ENCODE measurements around the gene NUP62.
"Not testable (repeated sequence)": the region's sequence is repeated elsewhere in the genome, so short reads cannot be mapped to it uniquely, and the experiment has no call there.

The NUP62 gene

GRCh38 chr19:49951806-49952478 lies 22.6 kb upstream of the NUP62 start:
- DNase-seq (ENCODE audit: low read depth), result no peak

- DNase-seq (ENCODE audit: low read depth), result no peak
Observed at GRCh38 chr19:49950956-49951526, 21.7 kb upstream of the NUP62 start.

GRCh38 chr19:49950590-49950948 lies 21.3 kb upstream of the NUP62 start:
- DNase-seq (ENCODE audit: low read depth), result no peak

- peak; percentile 16 for DNase-seq (ENCODE audit: low read depth)
Observed at GRCh38 chr19:49949742-49950589, 20.7 kb upstream of the NUP62 start.

GRCh38 chr19:49946415-49946814 lies 17.1 kb upstream of the NUP62 start:
- DNase-seq (ENCODE audit: low read depth), result no peak

GRCh38 chr19:49944567-49944966 lies 15.3 kb upstream of the NUP62 start:
- not testable (repeated sequence) for DNase-seq (ENCODE audit: low read depth)

- DNase-seq (ENCODE audit: low read depth), result no peak
Observed at GRCh38 chr19:49940482-49940791, 11.1 kb upstream of the NUP62 start.

- no peak for DNase-seq (ENCODE audit: low read depth)
Observed at GRCh38 chr19:49939721-49940481, 10.6 kb upstream of the NUP62 start.

GRCh38 chr19:49938662-49939061 lies 9.4 kb upstream of the NUP62 start:
- no peak for DNase-seq (ENCODE audit: low read depth)

GRCh38 chr19:49937750-49938381 lies 8.6 kb upstream of the NUP62 start:
- peak; percentile 29 for DNase-seq (ENCODE audit: low read depth)

GRCh38 chr19:49936549-49936948 lies 7.2 kb upstream of the NUP62 start:
- DNase-seq (ENCODE audit: low read depth), result no peak

- DNase-seq (ENCODE audit: low read depth), result no peak
Observed at GRCh38 chr19:49933643-49934042, 4.3 kb upstream of the NUP62 start.

- no peak for DNase-seq (ENCODE audit: low read depth)
Observed at GRCh38 chr19:49932731-49933131, 3.4 kb upstream of the NUP62 start.

- DNase-seq (ENCODE audit: low read depth), result no peak
Observed at GRCh38 chr19:49932041-49932451, 2.7 kb upstream of the NUP62 start.

- no peak for DNase-seq (ENCODE audit: low read depth)
Observed at GRCh38 chr19:49931293-49932040, 2.2 kb upstream of the NUP62 start.

GRCh38 chr19:49930483-49931011 lies 1.2 kb upstream of the NUP62 start:
- DNase-seq (ENCODE audit: low read depth), result no peak

GRCh38 chr19:49929611-49930482 lies 543 bp upstream of the NUP62 start:
- peak; percentile 87 for DNase-seq (ENCODE audit: low read depth)

GRCh38 chr19:49927526-49928264 lies 1.6 kb downstream of the NUP62 start:
- no peak for DNase-seq (ENCODE audit: low read depth)

- no peak for DNase-seq (ENCODE audit: low read depth)
Observed at GRCh38 chr19:49926515-49926914, 2.8 kb downstream of the NUP62 start.
